COR-L47 (cell line): ENCODE data around the gene FLCN.

Experiments used
- DNase-seq: peaks from one replicate; lab custom pipeline; 2025; lab: John Stamatoyannopoulos, UW

FLCN gene

GRCh38 chr17:17167356-17167755 is 69.6 kb downstream of the FLCN start:
- no peak for DNase-seq

GRCh38 chr17:17166446-17166845 is 70.5 kb downstream of the FLCN start:
- DNase-seq, result no peak

GRCh38 chr17:17165666-17166308 is 71.2 kb downstream of the FLCN start:
- DNase-seq, result no peak

GRCh38 chr17:17164676-17165075 is 72.3 kb downstream of the FLCN start:
- DNase-seq, result no peak

GRCh38 chr17:17164156-17164555 is 72.8 kb downstream of the FLCN start:
- no peak for DNase-seq
